H1 (cell line): ENCODE data around the gene ZNF532. TPM values are rescaled to one million over a fixed set of nuclear protein-coding genes. Genes with fewer than 3 reads are reported as not detected.

Source experiments
- KDM4A ChIP-seq: IDR thresholded peaks from one replicate; pipeline ENCODE4 v1.7.1; 2012; ENCODE audit warnings: low read depth, mild to moderate bottlenecking, moderate library complexity, low read length, inconsistent platforms; ENCODE audit not compliant: severe bottlenecking
- KDM5A ChIP-seq: fragments of 200-600 bp; IDR thresholded peaks from 2 replicates; pipeline ENCODE4 v1.7.1; 2012; ENCODE audit warnings: mild to moderate bottlenecking, low read length, inconsistent platforms, mixed read lengths
- SRF ChIP-seq: IDR thresholded peaks from 2 replicates; pipeline ENCODE4 v1.6.1; 2011; ENCODE audit warnings: mild to moderate bottlenecking, low read depth, low read length, moderate library complexity
- polyA plus RNA-seq, 7 experiments: library from polyadenylated mRNA; depleted of rRNA in 3 of 7; stranded (reverse) in 5 of 7; unstranded in 2 of 7; fragments of >200 nt in 5 of 7; fragments of 200-250 nt in 2 of 7; gene quantifications; 1 replicate in 5 of 7; 2 replicates in 1 of 7; 4 replicates in 1 of 7; pipeline versions ENCODE4 v1.2.1 to v1.2.3, GENCODE V29; 2011 to 2013; ENCODE audit warnings: missing spikeins in 2 of 7, mixed read lengths in 2 of 7
- total RNA-seq: library from RNA; stranded (reverse); fragmentation: NEBNext Ultra II Directional; extraction: Animal tissue kit (Norgen Biotek cat#: 25700); gene quantifications from 2 replicates; pipeline ENCODE4 v1.2.1, GENCODE V29; 2021

Gene ZNF532
- total and polyA plus RNA-seq, 2 of the 8 experiments (the other 6 are each of a cell fraction or from before 2014, with no cell fraction given), result 143 to 240 TPM

DNA sequence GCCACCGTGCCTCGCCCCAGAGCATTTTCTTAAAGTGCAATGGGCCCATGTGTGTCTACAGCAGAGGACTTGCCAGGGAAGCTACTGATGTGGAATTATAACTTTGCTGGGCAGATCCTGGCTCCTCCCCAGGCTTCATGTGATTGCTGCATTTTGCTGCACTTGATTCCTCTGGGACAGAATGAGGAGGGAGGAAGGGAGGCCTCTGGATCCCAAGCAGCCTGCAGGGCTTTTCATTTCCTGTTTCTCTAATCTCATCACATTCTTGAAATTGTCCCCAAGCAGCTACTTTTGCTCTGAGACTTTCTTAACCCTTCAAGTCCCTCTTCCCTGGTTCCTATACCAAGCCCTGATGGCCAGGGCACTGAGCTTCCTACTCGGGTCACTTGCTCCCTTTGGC, 140.6 kb downstream of the ZNF532 start (continued):
- TF ChIP-seq SRF (no peak), KDM4A (no peak), KDM5A (no peak)
